GM12864 (cell line): ENCODE measurements around the gene STX1A.

Source experiments
- DNase-seq: peaks from one replicate; pipeline ENCODE4 v3.0.0-alpha.2; 2011; ENCODE audit warnings: low read depth
- H3K4me3 ChIP-seq: 2 replicates; pipeline ENCODE4 v1.5.1; 2011; ENCODE audit warnings: mild to moderate bottlenecking, low read depth, low read length, control low read depth
- CTCF ChIP-seq: IDR thresholded peaks from 2 replicates; pipeline ENCODE4 v1.5.1; 2011; ENCODE audit warnings: low read depth, mild to moderate bottlenecking, moderate library complexity, low read length, control low read depth, inconsistent platforms; ENCODE audit errors: missing control alignments

The STX1A gene

GRCh38 chr7:73671322-73671661 lies 48.2 kb downstream of the STX1A start:
- TF ChIP-seq CTCF, result no peak
- DNase-seq, result no peak
- H3K4me3 ChIP-seq, result no peak overlapping the region

- no peak for DNase-seq
- TF ChIP-seq CTCF, result no peak
- no peak overlapping the region for H3K4me3 ChIP-seq
Observed at GRCh38 chr7:73669858-73670385, 49.5 kb downstream of the STX1A start.

- no peak for TF ChIP-seq CTCF
- no peak for DNase-seq
- no peak overlapping the region for H3K4me3 ChIP-seq
Observed at GRCh38 chr7:73669288-73669701, 50.2 kb downstream of the STX1A start.

GRCh38 chr7:73668886-73669230 lies 50.6 kb downstream of the STX1A start:
- no peak for TF ChIP-seq CTCF
- no peak overlapping the region for H3K4me3 ChIP-seq
- no peak for DNase-seq

- DNase-seq, result no peak
- H3K4me3 ChIP-seq, result peak overlapping the region; percentile 48
- no peak for TF ChIP-seq CTCF
Observed at GRCh38 chr7:73668103-73668885, 51.2 kb downstream of the STX1A start.

- peak within 1 kb of the TSS; percentile 48 for H3K4me3 ChIP-seq
- TF ChIP-seq CTCF, result peak; percentile 69
- DNase-seq, result peak; percentile 30
Observed at GRCh38 chr7:73667344-73668102, 51.9 kb downstream of the STX1A start, which contains the start of gene VPS37D. Gene VPS37D, plus strand, starts transcription at chr7:73667831. Its CDS starts 128 bp downstream, at chr7:73667959.
